OCI-LY3 (cell line): ENCODE data around the gene GLIS1.

Experiments
- H2AFZ ChIP-seq: fragments of 200-600, 300-600 bp; shearing (Covaris generic); 2 replicates; pipeline ENCODE4 v1.6.0; 2014; ENCODE audit warnings: antibody characterized with exemption, low read depth, low read length
- H3K27ac ChIP-seq: fragments of 200-600, 300-600 bp; sonication (generic); 2 replicates; pipeline ENCODE4 v1.5.1; 2014; ENCODE audit warnings: mild to moderate bottlenecking, low read length, moderate library complexity, mixed read lengths
- H3K27me3 ChIP-seq: fragments of 200-600, 300-600 bp; sonication (generic); 2 replicates; pipeline ENCODE4 v1.6.1; 2014; ENCODE audit warnings: low read depth, low read length, mixed read lengths
- H3K36me3 ChIP-seq: fragments of 200-600, 300-600 bp; sonication (generic); replicated peaks from 2 replicates; pipeline ENCODE3; 2014; ENCODE audit warnings: low read depth, low read length, mixed read lengths
- H3K4me1 ChIP-seq: fragments of 300-600, 200-600 bp; sonication (generic); 2 replicates; pipeline ENCODE4 v1.6.1; 2014; ENCODE audit warnings: low read length, mixed read lengths
- H3K4me2 ChIP-seq: fragments of 200-600, 300-600 bp; sonication (generic); 2 replicates; pipeline ENCODE4 v1.6.1; 2014; ENCODE audit warnings: low read length, mixed read lengths
- H3K4me3 ChIP-seq: fragments of 300-600, 200-600 bp; sonication (generic); 2 replicates; pipeline ENCODE4 v1.5.1; 2014; ENCODE audit warnings: antibody characterized with exemption, mild to moderate bottlenecking, low read length, moderate library complexity
- H3K79me2 ChIP-seq: fragments of 300-600, 200-600 bp; shearing (Covaris generic); 2 replicates; pipeline ENCODE4 v1.6.1; 2014; ENCODE audit warnings: mild to moderate bottlenecking, low read length, mixed read lengths
- H3K9ac ChIP-seq: fragments of 300-600, 200-600 bp; shearing (Covaris generic); 2 replicates; pipeline ENCODE4 v1.6.0; 2014; ENCODE audit warnings: mild to moderate bottlenecking, low read length, moderate library complexity
- H3K9me3 ChIP-seq: fragments of 200-600, 300-600 bp; shearing (Covaris generic); 2 replicates; pipeline ENCODE4 v1.6.1; 2014; ENCODE audit warnings: low read length, mixed read lengths; ENCODE audit not compliant: insufficient read depth
- H4K20me1 ChIP-seq: fragments of 200-600, 300-600 bp; sonication (generic); 2 replicates; pipeline ENCODE4 v1.6.1; 2016; ENCODE audit warnings: low read length, mixed read lengths; ENCODE audit not compliant: insufficient read depth
- CTCF ChIP-seq: fragments of 200-600, 300-600 bp; sonication (generic); IDR thresholded peaks from 2 replicates; pipeline ENCODE4 v1.5.1; 2014; ENCODE audit warnings: antibody characterized with exemption, low read length, low read depth
- EZH2phosphoT487 ChIP-seq: fragments of 200-600 bp; shearing (Covaris generic); IDR thresholded peaks from 2 replicates; pipeline ENCODE4 v1.6.1; 2018; ENCODE audit warnings: antibody characterized with exemption, mixed run types, low read depth

The GLIS1 gene

DNA sequence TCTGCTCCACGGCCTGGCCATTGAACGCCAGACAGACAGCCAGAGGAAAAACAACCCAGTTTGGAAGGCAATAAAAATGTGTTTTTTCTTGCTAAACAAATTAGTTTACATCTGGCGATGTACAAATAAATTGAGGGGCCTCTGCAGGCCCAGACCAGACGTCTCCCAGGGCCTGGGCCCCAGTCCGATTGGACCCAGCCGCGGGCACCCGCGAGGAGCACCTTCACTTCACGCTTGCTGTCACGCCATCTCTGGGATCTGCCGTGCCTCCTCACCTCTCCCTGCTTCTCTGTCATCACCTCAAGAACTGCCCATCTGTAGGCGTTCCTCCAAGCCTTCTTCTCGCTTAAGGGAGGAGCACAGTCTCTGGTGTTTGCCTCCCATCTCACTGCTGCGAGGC, 61.5 kb downstream of the GLIS1 start:
- TF ChIP-seq CTCF = no peak
- TF ChIP-seq EZH2phosphoT487 = no peak

GRCh38 chr1:53672785-53673184, 66.2 kb downstream of the GLIS1 start:
- Histone ChIP-seq H3K4me1 (no peaks in the 10 kb centered on the region), H3K9me3 (no peaks in the 10 kb centered on the region), H3K27me3 (no peaks in the 10 kb centered on the region), H3K4me2 (no peak overlapping the region), H3K79me2 (no peaks in the 10 kb centered on the region), H4K20me1 (no peaks in the 10 kb centered on the region), H3K36me3 (no peaks in the 10 kb centered on the region), H3K4me3 (no peak overlapping the region), H3K27ac (no peak overlapping the region), H2AFZ (no peak overlapping the region), H3K9ac (no peak overlapping the region)
- no peak for TF ChIP-seq CTCF
- TF ChIP-seq EZH2phosphoT487 = no peak

More for the DNA sequence above, 61.5 kb downstream of the GLIS1 start:
- H3K36me3 ChIP-seq = no peaks in the 10 kb centered on the region
- no peak overlapping the region for H2AFZ ChIP-seq
- H3K27me3 ChIP-seq = no peaks in the 10 kb centered on the region
- 0 out of 2 replicates have a peak, but pooled peaks cover 3% of the 10 kb centered on the region for H3K4me1 ChIP-seq
- no peak overlapping the region for H3K27ac ChIP-seq
- no peaks in the 10 kb centered on the region for H4K20me1 ChIP-seq
- H3K79me2 ChIP-seq = no peaks in the 10 kb centered on the region
- H3K4me3 ChIP-seq = no peak overlapping the region
- H3K9ac ChIP-seq = no peak overlapping the region
- H3K9me3 ChIP-seq = no peaks in the 10 kb centered on the region
- no peak overlapping the region for H3K4me2 ChIP-seq

GRCh38 chr1:53672243-53672642, 66.7 kb downstream of the GLIS1 start:
- H3K27ac ChIP-seq = no peak overlapping the region
- H3K4me2 ChIP-seq = no peak overlapping the region
- H3K79me2 ChIP-seq = no peaks in the 10 kb centered on the region
- no peak overlapping the region for H3K4me3 ChIP-seq
- no peaks in the 10 kb centered on the region for H3K27me3 ChIP-seq
- no peaks in the 10 kb centered on the region for H3K36me3 ChIP-seq
- H3K4me1 ChIP-seq = no peaks in the 10 kb centered on the region
- no peaks in the 10 kb centered on the region for H3K9me3 ChIP-seq
- H2AFZ ChIP-seq = no peak overlapping the region
- H4K20me1 ChIP-seq = no peaks in the 10 kb centered on the region
- no peak overlapping the region for H3K9ac ChIP-seq
- TF ChIP-seq CTCF = no peak
- no peak for TF ChIP-seq EZH2phosphoT487

DNA sequence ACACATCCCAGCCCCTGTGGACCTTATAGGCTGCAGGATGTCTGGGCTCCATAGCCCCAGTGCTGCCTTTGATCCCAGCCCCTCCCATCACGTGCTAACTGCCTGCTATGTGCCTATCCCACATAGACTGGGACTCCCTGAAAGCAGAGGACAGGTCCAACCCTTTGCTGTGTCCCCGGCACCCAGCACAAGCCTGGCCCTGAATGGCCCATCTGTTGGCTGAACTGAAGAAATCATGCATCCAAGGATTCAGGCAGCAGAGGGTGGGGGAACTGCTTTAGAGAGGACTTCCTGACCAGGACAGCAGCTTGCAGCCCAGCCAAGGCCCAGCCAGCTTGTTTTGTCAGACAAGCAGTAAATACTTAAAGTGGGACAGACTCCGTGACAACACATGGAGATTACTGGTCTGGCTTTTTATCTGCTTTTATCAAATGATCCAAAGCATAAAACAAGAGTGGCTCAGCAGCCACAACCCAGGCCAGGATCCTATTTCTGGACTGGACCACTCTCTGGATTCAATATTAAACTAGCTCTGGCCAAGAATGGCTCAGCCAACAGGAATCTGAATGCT, 69.3 kb downstream of the GLIS1 start:
- TF ChIP-seq EZH2phosphoT487 = no peak
- TF ChIP-seq CTCF = no peak
- Histone ChIP-seq H4K20me1 (no peaks in the 10 kb centered on the region), H2AFZ (no peak overlapping the region), H3K4me1 (no peaks in the 10 kb centered on the region), H3K79me2 (no peaks in the 10 kb centered on the region), H3K9ac (no peak overlapping the region), H3K9me3 (no peaks in the 10 kb centered on the region), H3K4me2 (no peak overlapping the region), H3K27ac (no peak overlapping the region), H3K36me3 (no peaks in the 10 kb centered on the region), H3K4me3 (no peak overlapping the region), H3K27me3 (no peaks in the 10 kb centered on the region)
